ENCODE data around the gene TBC1D13. TPM values are rescaled to one million over a fixed set of nuclear protein-coding genes. Genes with fewer than 3 reads are reported as not detected.

TBC1D13 gene, protein sequence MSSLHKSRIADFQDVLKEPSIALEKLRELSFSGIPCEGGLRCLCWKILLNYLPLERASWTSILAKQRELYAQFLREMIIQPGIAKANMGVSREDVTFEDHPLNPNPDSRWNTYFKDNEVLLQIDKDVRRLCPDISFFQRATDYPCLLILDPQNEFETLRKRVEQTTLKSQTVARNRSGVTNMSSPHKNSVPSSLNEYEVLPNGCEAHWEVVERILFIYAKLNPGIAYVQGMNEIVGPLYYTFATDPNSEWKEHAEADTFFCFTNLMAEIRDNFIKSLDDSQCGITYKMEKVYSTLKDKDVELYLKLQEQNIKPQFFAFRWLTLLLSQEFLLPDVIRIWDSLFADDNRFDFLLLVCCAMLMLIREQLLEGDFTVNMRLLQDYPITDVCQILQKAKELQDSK
- total RNA-seq (2022; extraction: Qiagen RNA extraction): 19.9 to 20.9 TPM (median 20.6 TPM) in 5 replicates

GRCh38 chr9:128786681-128787601, at the start of gene TBC1D13:
TSS of gene TBC1D13 (plus strand) at chr9:128787253. CDS start at chr9:128787354, 101 bp downstream.

DNA sequence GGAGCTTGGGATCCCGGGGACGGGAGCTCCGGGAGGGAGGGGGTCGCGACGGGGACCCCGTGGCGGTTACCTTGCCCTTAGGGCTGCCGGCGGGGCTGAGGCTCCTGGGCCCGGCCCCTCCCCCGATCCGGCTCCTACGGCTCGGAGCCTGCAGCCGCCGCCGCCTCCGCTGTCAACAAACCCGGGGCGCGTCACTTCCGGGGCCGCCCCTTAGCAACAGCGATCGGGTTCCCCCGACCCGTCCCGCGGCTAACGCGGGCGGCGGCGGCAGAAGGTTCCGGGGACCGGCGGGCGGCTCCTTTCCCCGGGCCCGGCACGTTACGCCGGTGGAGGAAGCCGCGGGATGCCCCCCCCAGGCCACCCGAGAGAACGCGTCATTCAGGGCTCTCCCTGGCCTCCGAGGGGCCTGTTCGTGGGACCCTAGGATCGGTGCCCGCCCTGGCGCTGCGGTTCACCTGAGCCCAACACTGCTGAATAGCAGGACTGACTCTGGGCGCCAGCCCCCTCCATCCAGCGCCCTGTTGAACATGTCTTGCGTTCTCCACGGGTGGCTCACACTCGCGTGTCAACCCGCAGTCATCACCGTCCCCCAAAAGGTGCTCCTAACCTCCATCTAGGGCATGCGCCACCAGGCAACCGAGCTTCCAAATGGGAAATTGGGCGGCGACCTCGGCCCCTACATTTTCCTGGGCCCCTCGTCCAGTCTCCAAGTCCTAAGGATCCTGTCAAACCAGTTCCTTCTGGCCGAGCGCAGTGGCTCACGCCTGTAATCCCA, 15.1 kb upstream of the TBC1D13 start, which contains the start of gene ZER1:
ZER1 (minus strand) TSS at position 183 of the 775 bp plus-strand sequence. CDS start 16,362 bp downstream, outside the sequence.

GRCh38 chr9:128818099-128818838, 31.2 kb downstream of the TBC1D13 start, which contains the start of gene ENDOG:
TSS of gene ENDOG (plus strand) at chr9:128818500. CDS start at chr9:128818685, 185 bp downstream.

GRCh38 chr9:128829477-128830251, 42.6 kb downstream of the TBC1D13 start, which contains the start of gene SPOUT1:
TSS of gene SPOUT1 (minus strand) at chr9:128829794. CDS start at chr9:128829780, 14 bp downstream.

Other genes starting within 250 kb of the TBC1D13 start
- 134 to 158 TPM (median 150 TPM) in 5 replicates for gene SPTAN1, start 234.7 kb upstream of the TBC1D13 start, total RNA-seq (2022; extraction: Qiagen RNA extraction)
- 97.2 to 146 TPM (median 137 TPM) in 5 replicates for gene DYNC2I2, start 130.4 kb upstream of the TBC1D13 start, total RNA-seq (2022; extraction: Qiagen RNA extraction)
- 387 to 482 TPM (median 413 TPM) in 5 replicates for gene SET, start 98.0 kb upstream of the TBC1D13 start, total RNA-seq (2022; extraction: Qiagen RNA extraction)
- 12.2 to 17.5 TPM (median 17.0 TPM) in 5 replicates for gene PKN3, start 84.8 kb upstream of the TBC1D13 start, total RNA-seq (2022; extraction: Qiagen RNA extraction)
- 60.7 to 93.3 TPM (median 90.8 TPM) in 5 replicates for gene ZDHHC12, start 63.1 kb upstream of the TBC1D13 start, total RNA-seq (2022; extraction: Qiagen RNA extraction)
- gene ZER1, start 15.3 kb upstream of the TBC1D13 start, total RNA-seq (2022; extraction: Qiagen RNA extraction): 12.6 to 16.9 TPM (median 15.4 TPM) in 5 replicates
- gene ENDOG, start 31.2 kb downstream of the TBC1D13 start, total RNA-seq (2022; extraction: Qiagen RNA extraction): 15.5 to 33.2 TPM (median 32.3 TPM) in 5 replicates
- 19.4 to 50.5 TPM (median 41.9 TPM) in 5 replicates for gene SPOUT1, start 42.5 kb downstream of the TBC1D13 start, total RNA-seq (2022; extraction: Qiagen RNA extraction)
- gene KYAT1, start 94.7 kb downstream of the TBC1D13 start, total RNA-seq (2022; extraction: Qiagen RNA extraction): 9.9 to 14.3 TPM (median 10.9 TPM) in 5 replicates
- gene LRRC8A, start 94.9 kb downstream of the TBC1D13 start, total RNA-seq (2022; extraction: Qiagen RNA extraction): 79.5 to 107 TPM (median 98.7 TPM) in 5 replicates
- 0.19 to 0.28 TPM (median 0.23 TPM) in 3 of 5 replicates, not detected in the others for gene PHYHD1, start 133.7 kb downstream of the TBC1D13 start, total RNA-seq (2022; extraction: Qiagen RNA extraction)
- gene DOLK, start 160.3 kb downstream of the TBC1D13 start, total RNA-seq (2022; extraction: Qiagen RNA extraction): 32.4 to 39.8 TPM (median 37.3 TPM) in 5 replicates
- gene NUP188, start 160.4 kb downstream of the TBC1D13 start, total RNA-seq (2022; extraction: Qiagen RNA extraction): 32.9 to 42.5 TPM (median 39.5 TPM) in 5 replicates
- gene SH3GLB2, start 241.1 kb downstream of the TBC1D13 start, total RNA-seq (2022; extraction: Qiagen RNA extraction): 34.1 to 52.7 TPM (median 51.3 TPM) in 5 replicates
- 10.5 to 15.3 TPM (median 14.3 TPM) in 5 replicates for gene MIGA2, start 249.4 kb downstream of the TBC1D13 start, total RNA-seq (2022; extraction: Qiagen RNA extraction)